Measurements from ENCODE around the gene MAP3K19.

- TF ChIP-seq CTCF (IDR thresholded peaks at IDR 0.05): no peak
- TF ChIP-seq TCF7L2 (IDR thresholded peaks at IDR 0.05; ENCODE audit: low read depth, low read length): no peak
These were observed 113.1 kb downstream of the MAP3K19 start for GRCh38 chr2:134934150-134934549.

Data from Panc1 (cell line).